Measurements from ENCODE around the gene DNAJC7. TPM values are rescaled to one million over a fixed set of nuclear protein-coding genes. Genes with fewer than 3 reads are reported as not detected.

Gene DNAJC7
- total RNA-seq, 1 experiment from 2014 or later, result 60.1 TPM

- Histone ChIP-seq H3K27me3 (ENCODE audit: low read length) (no peaks in the 10 kb centered on the region), H4K20me1 (ENCODE audit: low read length) (no peaks in the 10 kb centered on the region), H3K4me1 (ENCODE audit: insufficient read depth, low read length) (peaks cover 9% of the 10 kb centered on the region), H3K4me2 (ENCODE audit: low read length) (no peak overlapping the region), H3K27ac (ENCODE audit: low read length) (no peak overlapping the region), H3K36me3 (ENCODE audit: low read depth, low read length) (peaks cover 48% of the 10 kb centered on the region), H3F3A (ENCODE audit: low read length, unreplicated experiment) (no peaks in the 10 kb centered on the region), H3K4me3 (ENCODE audit: low read length) (no peak overlapping the region), H3K79me2 (ENCODE audit: low read length) (peaks cover 29% of the 10 kb centered on the region), H3K9ac (ENCODE audit: low read length) (no peak overlapping the region), H3K9me2 (replicated peaks; ENCODE audit: low read length) (no peaks in the 10 kb centered on the region), H2AFZ (ENCODE audit: low read length) (no peak overlapping the region), H3K9me3 (ENCODE audit: low read length) (no peaks in the 10 kb centered on the region)
- POLR2A ChIA-PET (ENCODE audit: unreplicated experiment), result no interaction called here
- no peak for TF ChIP-seq EZH2phosphoT487 (IDR thresholded peaks at IDR 0.05; ENCODE audit: borderline replicate concordance, low read length)
- no peak for TF ChIP-seq EZH2 (IDR thresholded peaks at IDR 0.05; ENCODE audit: low read length, unreplicated experiment)
- no peak for TF ChIP-seq CTCF (conservative IDR thresholded peaks at IDR 0.05; ENCODE audit: low read depth, low read length)
- intact Hi-C loops (cut with micrococcal nuclease), result no loop called here
- no TSS peak for BruUV-seq (replicated peaks)
- CTCF ChIA-PET, result no interaction called here
- DNase-seq (no peak), ATAC-seq (no peak)
Observed at GRCh38 chr17:41998497-41998896, 18.7 kb downstream of the DNAJC7 start.

- Histone ChIP-seq H3F3A (ENCODE audit: low read length, unreplicated experiment) (no peaks in the 10 kb centered on the region), H2AFZ (ENCODE audit: low read length) (no peak overlapping the region), H3K79me2 (ENCODE audit: low read length) (peaks cover 12% of the 10 kb centered on the region), H4K20me1 (ENCODE audit: low read length) (no peaks in the 10 kb centered on the region), H3K27me3 (ENCODE audit: low read length) (no peaks in the 10 kb centered on the region), H3K27ac (ENCODE audit: low read length) (no peak overlapping the region), H3K9ac (ENCODE audit: low read length) (no peak overlapping the region), H3K4me2 (ENCODE audit: low read length) (no peak overlapping the region), H3K9me2 (replicated peaks; ENCODE audit: low read length) (no peaks in the 10 kb centered on the region), H3K4me1 (ENCODE audit: insufficient read depth, low read length) (no peaks in the 10 kb centered on the region), H3K9me3 (ENCODE audit: low read length) (no peaks in the 10 kb centered on the region), H3K36me3 (ENCODE audit: low read depth, low read length) (peaks cover 51% of the 10 kb centered on the region), H3K4me3 (ENCODE audit: low read length) (no peak overlapping the region)
- intact Hi-C loops (cut with micrococcal nuclease), result no loop called here
- ATAC-seq, result no peak
- BruUV-seq (replicated peaks), result no TSS peak
- TF ChIP-seq EZH2 (IDR thresholded peaks at IDR 0.05; ENCODE audit: low read length, unreplicated experiment), result no peak
- TF ChIP-seq CTCF (conservative IDR thresholded peaks at IDR 0.05; ENCODE audit: low read depth, low read length), result no peak
- no peak for TF ChIP-seq EZH2phosphoT487 (IDR thresholded peaks at IDR 0.05; ENCODE audit: borderline replicate concordance, low read length)
- ChIA-PET POLR2A (ENCODE audit: unreplicated experiment) (no interaction called here), CTCF (no interaction called here)
- no peak for DNase-seq
Observed at GRCh38 chr17:41996855-41997164, 20.4 kb downstream of the DNAJC7 start.

GRCh38 chr17:41992576-41992975, 24.7 kb downstream of the DNAJC7 start:
- Histone ChIP-seq H3K9me3 (ENCODE audit: low read length) (no peaks in the 10 kb centered on the region), H3K4me1 (ENCODE audit: insufficient read depth, low read length) (peaks cover 13% of the 10 kb centered on the region), H3K9me2 (replicated peaks; ENCODE audit: low read length) (no peaks in the 10 kb centered on the region), H3K27ac (ENCODE audit: low read length) (no peak overlapping the region), H3K36me3 (ENCODE audit: low read depth, low read length) (peaks cover 57% of the 10 kb centered on the region; the same call in 1 of the 2 replicates), H3K4me3 (ENCODE audit: low read length) (no peak overlapping the region), H3K27me3 (ENCODE audit: low read length) (no peaks in the 10 kb centered on the region), H3K9ac (ENCODE audit: low read length) (no peak overlapping the region), H3K4me2 (ENCODE audit: low read length) (no peak overlapping the region), H4K20me1 (ENCODE audit: low read length) (no peaks in the 10 kb centered on the region; the same call in 1 of the 2 replicates), H2AFZ (ENCODE audit: low read length) (no peak overlapping the region), H3K79me2 (ENCODE audit: low read length) (no peaks in the 10 kb centered on the region), H3F3A (ENCODE audit: low read length, unreplicated experiment) (peaks cover 3% of the 10 kb centered on the region)
- TF ChIP-seq EZH2phosphoT487 (IDR thresholded peaks at IDR 0.05; ENCODE audit: borderline replicate concordance, low read length), result no peak
- no peak for TF ChIP-seq CTCF (conservative IDR thresholded peaks at IDR 0.05; ENCODE audit: low read depth, low read length)
- intact Hi-C loops (cut with micrococcal nuclease), result no loop called here
- CTCF ChIA-PET, result no interaction called here
- POLR2A ChIA-PET (ENCODE audit: unreplicated experiment), result interaction anchor here (0.6 kb wide), 1 partner anchor 207 kb away, joined by 4 read pairs; no protein-coding TSS in a partner anchor
- BruUV-seq (replicated peaks), result no TSS peak
- DNase-seq (no peak), ATAC-seq (no peak)

Data from PC-3 (cell line).